HUES48 (cell line): ENCODE results near the gene TAS2R9.
"Not testable (repeated sequence)": the region's sequence is repeated elsewhere in the genome, so short reads cannot be mapped to it uniquely, and the experiment has no call there.

Experiments used
- H3K27ac ChIP-seq: one replicate; pipeline ENCODE4 v1.7.0; 2013; ENCODE audit warnings: low read depth, low read length, inconsistent platforms
- H3K27me3 ChIP-seq: 2 replicates; pipeline ENCODE4 v1.6.1; 2013; ENCODE audit warnings: mild to moderate bottlenecking, low read length; ENCODE audit not compliant: control insufficient read depth, insufficient read depth
- H3K36me3 ChIP-seq: 2 replicates; pipeline ENCODE4 v1.6.1; 2013; ENCODE audit warnings: low read length; ENCODE audit not compliant: control insufficient read depth, insufficient read depth
- H3K4me1 ChIP-seq: 2 replicates; pipeline ENCODE4 v1.6.1; 2013; ENCODE audit warnings: mild to moderate bottlenecking, low read length; ENCODE audit not compliant: control insufficient read depth, insufficient read depth
- H3K4me3 ChIP-seq: 2 replicates; pipeline ENCODE4 v1.5.1; 2013; ENCODE audit warnings: mild to moderate bottlenecking, low read depth, low read length
- H3K9ac ChIP-seq: 2 replicates; pipeline ENCODE4 v1.6.1; 2013; ENCODE audit warnings: mild to moderate bottlenecking, low read depth, low read length, moderate library complexity
- H3K9me3 ChIP-seq: 2 replicates; pipeline ENCODE4 v1.6.1; 2013; ENCODE audit warnings: low read length; ENCODE audit not compliant: control insufficient read depth, insufficient read depth

Gene TAS2R9

DNA sequence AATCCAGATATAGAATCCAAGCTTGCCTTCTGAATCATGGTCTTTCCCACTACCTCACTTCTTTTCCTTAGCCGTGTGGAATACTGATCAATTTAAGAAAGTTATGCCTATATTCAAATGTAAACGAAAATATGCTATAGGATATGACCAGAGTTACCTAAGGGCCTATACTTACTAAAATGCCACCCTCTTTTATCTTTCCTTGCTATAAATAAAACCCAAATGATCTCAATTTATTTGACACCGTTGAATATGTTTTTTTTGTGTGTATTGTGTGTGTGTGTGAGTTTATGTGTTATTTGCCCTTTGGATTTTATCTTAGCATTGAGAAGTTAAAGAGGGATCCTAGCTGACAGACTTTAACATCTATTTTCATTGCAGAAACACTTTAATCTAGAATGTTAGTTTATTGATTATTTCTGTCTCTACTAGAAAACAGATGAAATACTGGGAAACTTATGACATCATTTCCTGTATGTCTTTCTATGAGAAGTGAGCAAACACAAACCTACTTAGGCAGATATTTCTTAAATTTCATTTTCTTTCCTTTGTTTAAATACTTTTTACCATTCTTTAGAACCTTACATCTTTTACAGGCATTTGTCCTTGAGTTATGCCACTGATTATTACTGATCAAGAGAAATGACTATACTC, 2.0 kb upstream of the TAS2R9 start:
- H3K9ac ChIP-seq, result no peak overlapping the region
- no peaks in the 10 kb centered on the region for H3K36me3 ChIP-seq
- H3K27ac ChIP-seq, result no peak overlapping the region
- H3K9me3 ChIP-seq, result no peaks in the 10 kb centered on the region
- no peaks in the 10 kb centered on the region for H3K27me3 ChIP-seq
- H3K4me3 ChIP-seq, result no peak overlapping the region
- peaks cover 8% of the 10 kb centered on the region for H3K4me1 ChIP-seq

DNA sequence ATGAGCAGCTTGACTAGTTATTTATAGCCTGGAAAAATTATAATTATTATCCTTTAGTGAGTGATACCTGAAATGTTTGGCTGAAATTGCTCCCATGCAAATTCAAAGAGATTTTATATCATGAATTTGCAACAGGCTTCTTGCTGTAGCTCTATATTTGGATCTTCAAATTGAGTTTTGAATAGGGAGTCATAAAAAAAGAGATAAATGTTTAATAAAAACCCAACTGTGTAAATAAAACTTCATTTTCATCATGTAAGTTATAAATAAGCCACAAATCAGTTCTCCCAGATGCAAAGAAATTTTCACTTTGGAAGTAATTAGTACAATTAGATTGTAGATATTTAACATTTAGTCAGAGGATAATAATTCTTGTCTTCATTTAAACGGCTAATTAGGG, 2.8 kb downstream of the TAS2R9 start, which contains the start of gene TAS2R8:
TAS2R8 (minus strand) TSS at position 101 of the 400 bp plus-strand sequence. CDS start 306 bp downstream, outside the sequence.
- Histone ChIP-seq H3K27ac (no peak within 1 kb of the TSS), H3K27me3 (no peaks in the 10 kb centered on the region), H3K9ac (no peak within 1 kb of the TSS), H3K4me3 (no peak within 1 kb of the TSS), H3K9me3 (no peaks in the 10 kb centered on the region), H3K36me3 (no peaks in the 10 kb centered on the region), H3K4me1 (peaks cover 19% of the 10 kb centered on the region)

DNA sequence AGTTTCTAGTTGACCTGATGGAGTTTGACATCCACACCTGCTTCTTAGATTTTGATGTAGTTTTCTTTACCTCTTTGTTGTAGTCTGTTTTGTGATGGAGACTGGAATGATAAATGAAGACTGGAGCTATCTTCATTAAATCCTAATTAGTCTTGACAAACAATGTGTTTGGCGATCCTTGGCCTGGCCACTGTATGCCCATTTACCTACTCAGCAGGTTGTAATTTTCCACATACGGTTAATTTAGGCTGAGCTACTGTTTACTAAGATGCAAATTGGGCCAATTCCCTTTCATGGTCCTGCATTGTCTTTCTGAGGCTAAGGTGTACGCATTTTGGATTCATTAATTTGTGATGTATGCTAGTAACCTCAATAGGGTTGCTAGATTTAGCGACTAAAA, 7.4 kb downstream of the TAS2R9 start, which contains the start of gene TAS2R7:
TAS2R7 (minus strand) TSS at position 41 of the 400 bp plus-strand sequence. CDS start 57 bp downstream, outside the sequence.
- Histone ChIP-seq H3K27ac (peak within 1 kb of the TSS; percentile 59), H3K4me1 (peaks cover 24% of the 10 kb centered on the region), H3K9me3 (no peaks in the 10 kb centered on the region), H3K4me3 (no peak within 1 kb of the TSS), H3K36me3 (no peaks in the 10 kb centered on the region), H3K9ac (no peak within 1 kb of the TSS), H3K27me3 (no peaks in the 10 kb centered on the region)

DNA sequence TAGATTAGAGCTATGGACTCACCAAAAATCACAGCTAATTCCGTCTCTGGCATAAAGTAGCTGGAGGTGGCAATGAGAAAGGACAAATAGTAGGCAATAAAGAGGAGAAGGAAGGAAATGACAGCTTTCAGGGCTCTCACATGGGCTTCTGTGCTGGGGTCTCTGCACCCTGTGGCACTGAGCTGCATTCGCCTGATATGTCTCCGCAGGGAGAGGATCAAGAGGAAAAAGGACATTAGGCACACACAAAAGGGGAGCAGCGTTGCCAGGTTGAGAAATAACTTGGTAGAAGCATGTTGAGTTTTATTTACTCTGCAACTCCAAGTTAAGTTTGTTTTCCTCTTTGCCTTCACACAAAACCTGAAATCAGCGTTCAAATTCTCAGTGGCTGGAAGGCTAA, 8.2 kb downstream of the TAS2R9 start:
- Histone ChIP-seq H3K27ac (peak overlapping the region; percentile 59), H3K9me3 (no peaks in the 10 kb centered on the region), H3K4me1 (peaks cover 24% of the 10 kb centered on the region), H3K27me3 (no peaks in the 10 kb centered on the region), H3K36me3 (no peaks in the 10 kb centered on the region), H3K9ac (no peak overlapping the region), H3K4me3 (no peak overlapping the region)

DNA sequence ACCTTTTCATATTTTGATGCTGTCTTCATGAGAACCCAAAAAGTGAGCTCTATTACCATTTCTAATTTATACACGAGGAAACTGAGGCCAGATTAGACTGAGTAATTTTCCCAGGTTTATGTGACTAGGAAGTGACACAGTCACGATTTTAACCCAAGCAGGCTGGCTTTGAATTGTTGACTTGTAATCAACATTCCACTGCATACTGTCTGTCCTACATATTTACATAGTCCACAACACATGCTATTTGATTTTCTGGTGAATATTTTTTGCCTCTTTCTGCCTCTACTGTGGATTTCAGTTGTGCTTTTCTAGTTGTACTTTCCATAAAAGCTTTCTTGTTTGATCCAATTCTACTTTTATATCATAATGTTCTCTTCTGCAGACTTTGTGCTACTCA, 15.7 kb downstream of the TAS2R9 start:
- Histone ChIP-seq H3K36me3 (no peaks in the 10 kb centered on the region), H3K9ac (no peak overlapping the region), H3K9me3 (no peaks in the 10 kb centered on the region; the same call in 1 of the 2 replicates), H3K27me3 (no peaks in the 10 kb centered on the region), H3K27ac (no peak overlapping the region), H3K4me1 (peaks cover 8% of the 10 kb centered on the region; the same call in 1 of the 2 replicates), H3K4me3 (no peak overlapping the region)

DNA sequence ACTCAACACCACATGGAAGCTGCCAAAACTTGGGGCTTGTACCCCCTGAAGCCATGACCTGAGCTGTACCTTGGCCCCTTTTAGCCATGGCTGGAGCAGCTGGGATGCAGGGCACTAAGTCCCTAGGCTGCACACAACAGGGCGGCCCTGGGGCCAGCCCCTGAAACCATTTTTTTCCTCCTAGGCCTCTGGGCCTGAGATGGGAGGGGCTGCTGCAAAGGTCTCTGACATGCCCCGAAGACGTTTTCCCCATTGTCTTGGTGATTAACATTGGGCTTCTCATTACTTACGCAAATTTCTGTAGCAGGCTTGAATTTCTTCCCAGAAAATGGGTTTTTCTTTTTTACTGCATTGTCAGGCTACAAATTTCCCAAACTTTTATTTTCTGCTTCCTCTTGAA, 18.2 kb downstream of the TAS2R9 start:
- not testable (repeated sequence) for H3K36me3 ChIP-seq, H3K4me3 ChIP-seq, H3K27me3 ChIP-seq, H3K9me3 ChIP-seq, H3K4me1 ChIP-seq, H3K9ac ChIP-seq, H3K27ac ChIP-seq

DNA sequence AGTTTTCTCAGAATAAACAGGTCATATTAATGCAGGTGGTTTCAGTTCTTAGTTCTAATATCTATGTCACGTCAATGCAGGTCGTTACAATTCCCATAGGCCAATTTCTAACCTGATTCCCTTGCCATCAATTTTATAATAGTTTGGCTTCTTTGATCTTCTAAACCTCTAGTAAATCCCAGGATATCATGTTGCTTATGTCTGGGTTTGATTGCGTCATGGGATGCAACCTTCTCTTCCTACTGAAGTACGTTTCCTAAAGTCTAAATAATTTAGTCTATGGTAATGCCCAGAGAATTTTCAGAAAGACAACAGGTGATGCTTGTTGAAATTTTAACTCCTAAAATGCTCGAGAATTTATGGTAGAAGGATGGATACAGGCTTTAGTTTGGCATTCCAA, 26.7 kb downstream of the TAS2R9 start:
- Histone ChIP-seq H3K9ac (no peak overlapping the region), H3K36me3 (no peaks in the 10 kb centered on the region), H3K27ac (no peak overlapping the region), H3K4me1 (no peaks in the 10 kb centered on the region), H3K9me3 (no peaks in the 10 kb centered on the region), H3K4me3 (no peak overlapping the region), H3K27me3 (no peaks in the 10 kb centered on the region)

DNA sequence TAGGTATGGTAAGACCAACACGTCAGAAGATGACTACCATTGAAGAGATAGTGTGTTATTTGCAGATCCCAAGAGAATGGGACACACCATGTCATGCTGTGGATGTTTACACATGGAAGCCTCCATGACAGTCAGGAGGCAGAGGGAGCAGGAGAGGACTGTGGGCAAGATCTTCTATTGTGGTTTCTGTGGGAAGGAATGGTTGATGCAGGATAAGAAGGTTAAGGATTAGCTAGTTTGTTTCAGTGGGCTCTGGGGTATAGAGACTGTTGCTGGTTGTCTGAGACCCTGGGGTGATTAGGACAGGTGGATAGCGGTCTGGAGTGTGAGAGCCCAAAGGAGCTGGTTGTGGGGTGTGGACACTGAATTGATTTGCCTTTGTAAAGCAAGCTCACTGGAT, 30.9 kb downstream of the TAS2R9 start:
- no peak overlapping the region for H3K9ac ChIP-seq
- no peaks in the 10 kb centered on the region for H3K9me3 ChIP-seq
- H3K27ac ChIP-seq, result no peak overlapping the region
- H3K36me3 ChIP-seq, result no peaks in the 10 kb centered on the region
- no peak overlapping the region for H3K4me3 ChIP-seq
- H3K4me1 ChIP-seq, result no peaks in the 10 kb centered on the region
- H3K27me3 ChIP-seq, result no peaks in the 10 kb centered on the region

DNA sequence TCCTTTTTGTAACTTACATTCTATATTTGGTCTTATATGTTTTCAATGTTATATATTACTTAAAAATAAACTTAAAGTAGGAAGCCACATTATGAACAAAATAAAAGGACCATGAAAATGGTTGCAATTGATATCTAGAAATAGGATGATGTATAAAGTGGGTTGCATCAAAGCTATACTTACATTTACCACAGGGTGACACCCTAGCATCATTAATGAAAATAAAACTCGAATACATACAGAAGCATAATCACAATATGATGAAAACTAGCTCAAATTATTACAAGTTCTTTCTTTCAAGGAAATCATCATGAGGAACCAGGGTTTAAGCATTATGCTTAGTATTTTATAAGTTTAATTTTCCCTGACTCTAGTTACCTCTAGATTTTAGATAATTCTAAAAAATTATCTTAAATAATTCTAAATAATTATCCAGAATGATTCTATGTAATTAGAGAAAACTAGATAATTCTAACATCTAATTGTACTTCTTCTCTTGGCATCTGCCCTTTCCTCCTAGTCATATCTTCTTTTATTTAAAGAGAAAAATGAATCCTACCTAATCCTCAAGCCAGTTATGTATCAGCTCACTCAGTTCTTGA, 38.7 kb downstream of the TAS2R9 start:
- Histone ChIP-seq H3K27me3 (no peaks in the 10 kb centered on the region), H3K9ac (no peak overlapping the region), H3K36me3 (no peaks in the 10 kb centered on the region), H3K27ac (no peak overlapping the region), H3K4me3 (no peak overlapping the region), H3K9me3 (no peaks in the 10 kb centered on the region), H3K4me1 (no peaks in the 10 kb centered on the region)

DNA sequence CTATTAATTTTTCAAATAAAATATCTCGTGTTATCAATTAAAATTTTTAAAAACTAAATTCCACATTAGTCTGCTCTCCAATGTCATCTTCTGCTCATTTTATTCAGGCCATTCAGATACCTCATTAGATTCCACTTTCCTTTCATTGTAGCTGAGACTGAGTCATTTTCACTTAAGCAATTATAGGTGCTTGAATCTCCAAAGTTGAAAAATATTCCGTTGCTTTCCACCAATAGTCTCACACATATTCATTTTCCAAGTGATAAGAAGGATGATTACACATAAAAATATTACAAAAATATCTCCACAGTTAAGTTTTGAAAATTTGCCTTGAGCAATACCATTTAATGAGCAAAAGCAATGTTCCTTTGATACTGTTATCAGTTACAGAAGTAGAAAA, 50.3 kb downstream of the TAS2R9 start:
- Histone ChIP-seq H3K4me3 (no peak overlapping the region), H3K27me3 (no peaks in the 10 kb centered on the region; the same call in 1 of the 2 replicates), H3K9ac (no peak overlapping the region), H3K4me1 (no peaks in the 10 kb centered on the region), H3K27ac (no peak overlapping the region), H3K36me3 (no peaks in the 10 kb centered on the region), H3K9me3 (peaks cover 20% of the 10 kb centered on the region)
